ENCODE data around the gene VCL. TPM values are rescaled to one million over a fixed set of nuclear protein-coding genes. Genes with fewer than 3 reads are reported as not detected.

Gene VCL
- total RNA-seq (12.0 TPM), polyA plus RNA-seq (15.4 TPM)
- long read RNA-seq, donor 1, full-length matches to known transcripts: 1 of 1 reads
- long read RNA-seq, donor 1, partial matches to known transcripts: 0 of 1 reads
- long read RNA-seq, donor 1, other reads (novel, unspliced or antisense): 0 of 1 reads
- long read RNA-seq, donor 2: 0 reads
- long read RNA-seq, donor 3, full-length matches to known transcripts: 1 of 1 reads
- long read RNA-seq, donor 3, partial matches to known transcripts: 0 of 1 reads
- long read RNA-seq, donor 3, other reads (novel, unspliced or antisense): 0 of 1 reads
- long read RNA-seq, donor 4, full-length matches to known transcripts: 2 of 2 reads
- long read RNA-seq, donor 4, partial matches to known transcripts: 0 of 2 reads
- long read RNA-seq, donor 4, other reads (novel, unspliced or antisense): 0 of 2 reads
- long read RNA-seq, donor 5, full-length matches to known transcripts: 5 of 46 reads
- long read RNA-seq, donor 5, partial matches to known transcripts: 15 of 46 reads
- long read RNA-seq, donor 5, other reads (novel, unspliced or antisense): 26 of 46 reads
- long read RNA-seq, donor 6, full-length matches to known transcripts: 4 of 4 reads
- long read RNA-seq, donor 6, partial matches to known transcripts: 0 of 4 reads
- long read RNA-seq, donor 6, other reads (novel, unspliced or antisense): 0 of 4 reads
- long read RNA-seq, donor 7, full-length matches to known transcripts: 4 of 4 reads
- long read RNA-seq, donor 7, partial matches to known transcripts: 0 of 4 reads
- long read RNA-seq, donor 7, other reads (novel, unspliced or antisense): 0 of 4 reads
- long read RNA-seq, donor 8, full-length matches to known transcripts: 1 of 1 reads
- long read RNA-seq, donor 8, partial matches to known transcripts: 0 of 1 reads
- long read RNA-seq, donor 8, other reads (novel, unspliced or antisense): 0 of 1 reads
- long read RNA-seq, donor 9, partial matches to known transcripts: 0 of 5 reads
- long read RNA-seq, donor 9, other reads (novel, unspliced or antisense): 5 of 5 reads
- long read RNA-seq, donor 10, full-length matches to known transcripts: 4 of 10 reads
- long read RNA-seq, donor 10, partial matches to known transcripts: 0 of 10 reads
- long read RNA-seq, donor 10, other reads (novel, unspliced or antisense): 6 of 10 reads

- H3K4me3 ChIP-seq (ENCODE audit: low read length in 2 of 2): peak within 1 kb of the TSS; percentile 58 to 69
- WGBS: under 1% methylated on average over 92 of the region's 92 CpGs
- H3K4me1 ChIP-seq (ENCODE audit: control insufficient read depth in 2 of 2, insufficient read depth in 2 of 2, low read length in 2 of 2): peaks cover 0 to 9% of the 10 kb centered on the region in 2 donors
- peak within 1 kb of the TSS; percentile 67 to 80 for H3K27ac ChIP-seq (ENCODE audit: low read depth in 1 of 2, low read length in 1 of 2)
- peaks cover 4 to 11% of the 10 kb centered on the region in 2 donors for H3K27me3 ChIP-seq (ENCODE audit: control insufficient read depth in 2 of 2, insufficient read depth in 1 of 2, low read length in 1 of 2)
- no peaks in the 10 kb centered on the region for H3K9me3 ChIP-seq (ENCODE audit: control insufficient read depth in 2 of 2, insufficient read depth in 1 of 2, low read length in 1 of 2)
- peak; percentile 76 to 97 (median 91) for DNase-seq (ENCODE audit: low read depth in 6 of 9, low spot score in 9 of 9)
- no peaks in the 10 kb centered on the region for H3K36me3 ChIP-seq (ENCODE audit: control insufficient read depth in 2 of 2, insufficient read depth in 2 of 2, low read length in 1 of 2)
These were observed at the start of gene VCL for GRCh38 chr10:73997787-73998622. TSS of gene VCL (plus strand) at chr10:73998116. CDS start at chr10:73998208, 92 bp downstream.

- DNase-seq (ENCODE audit: low read depth in 6 of 9, low spot score in 9 of 9): no peak
- H3K36me3 ChIP-seq (ENCODE audit: control insufficient read depth in 2 of 2, insufficient read depth in 2 of 2, low read length in 1 of 2): no peaks in the 10 kb centered on the region
- no peak overlapping the region for H3K27ac ChIP-seq (ENCODE audit: low read depth in 1 of 2, low read length in 1 of 2)
- WGBS: 97% methylated on average over 10 of the region's 10 CpGs
- no peaks in the 10 kb centered on the region for H3K27me3 ChIP-seq (ENCODE audit: control insufficient read depth in 2 of 2, insufficient read depth in 1 of 2, low read length in 1 of 2)
- peaks cover 0 to 6% of the 10 kb centered on the region in 2 donors for H3K9me3 ChIP-seq (ENCODE audit: control insufficient read depth in 2 of 2, insufficient read depth in 1 of 2, low read length in 1 of 2)
- H3K4me3 ChIP-seq (ENCODE audit: low read length in 2 of 2): no peak overlapping the region
- H3K4me1 ChIP-seq (ENCODE audit: control insufficient read depth in 2 of 2, insufficient read depth in 2 of 2, low read length in 2 of 2): no peaks in the 10 kb centered on the region
These were observed 48.8 kb upstream of the VCL start for GRCh38 chr10:73948947-73949633.

GRCh38 chr10:73950155-73950948 is 47.6 kb upstream of the VCL start:
- peaks cover 0 to 4% of the 10 kb centered on the region in 2 donors for H3K9me3 ChIP-seq (ENCODE audit: control insufficient read depth in 2 of 2, insufficient read depth in 1 of 2, low read length in 1 of 2)
- no peak overlapping the region for H3K27ac ChIP-seq (ENCODE audit: low read depth in 1 of 2, low read length in 1 of 2)
- WGBS: 96% methylated on average over 13 of the region's 13 CpGs
- no peaks in the 10 kb centered on the region for H3K36me3 ChIP-seq (ENCODE audit: control insufficient read depth in 2 of 2, insufficient read depth in 2 of 2, low read length in 1 of 2)
- H3K27me3 ChIP-seq (ENCODE audit: control insufficient read depth in 2 of 2, insufficient read depth in 1 of 2, low read length in 1 of 2): no peaks in the 10 kb centered on the region
- DNase-seq (ENCODE audit: low read depth in 6 of 9, low spot score in 9 of 9): no peak
- H3K4me3 ChIP-seq (ENCODE audit: low read length in 2 of 2): no peak overlapping the region
- no peaks in the 10 kb centered on the region for H3K4me1 ChIP-seq (ENCODE audit: control insufficient read depth in 2 of 2, insufficient read depth in 2 of 2, low read length in 2 of 2)

GRCh38 chr10:73953665-73954064 is 44.3 kb upstream of the VCL start:
- Histone ChIP-seq H3K36me3 (ENCODE audit: control insufficient read depth in 2 of 2, insufficient read depth in 2 of 2, low read length in 1 of 2) (no peaks in the 10 kb centered on the region), H3K27ac (ENCODE audit: low read depth in 1 of 2, low read length in 1 of 2) (no peak overlapping the region), H3K4me1 (ENCODE audit: control insufficient read depth in 2 of 2, insufficient read depth in 2 of 2, low read length in 2 of 2) (peaks cover 11 to 19% of the 10 kb centered on the region in 2 donors), H3K9me3 (ENCODE audit: control insufficient read depth in 2 of 2, insufficient read depth in 1 of 2, low read length in 1 of 2) (peaks cover 0 to 4% of the 10 kb centered on the region in 2 donors), H3K4me3 (ENCODE audit: low read length in 2 of 2) (no peak overlapping the region), H3K27me3 (ENCODE audit: control insufficient read depth in 2 of 2, insufficient read depth in 1 of 2, low read length in 1 of 2) (no peaks in the 10 kb centered on the region)
- WGBS: 79% methylated on average over 1 of the region's 1 CpG
- no peak for DNase-seq (ENCODE audit: low read depth in 6 of 9, low spot score in 9 of 9)

GRCh38 chr10:73954737-73955136 is 43.2 kb upstream of the VCL start:
- DNase-seq (ENCODE audit: low read depth in 6 of 9, low spot score in 9 of 9): no peak
- Histone ChIP-seq H3K27ac (ENCODE audit: low read depth in 1 of 2, low read length in 1 of 2) (no peak overlapping the region), H3K9me3 (ENCODE audit: control insufficient read depth in 2 of 2, insufficient read depth in 1 of 2, low read length in 1 of 2) (peaks cover 0 to 4% of the 10 kb centered on the region in 2 donors), H3K36me3 (ENCODE audit: control insufficient read depth in 2 of 2, insufficient read depth in 2 of 2, low read length in 1 of 2) (no peaks in the 10 kb centered on the region), H3K27me3 (ENCODE audit: control insufficient read depth in 2 of 2, insufficient read depth in 1 of 2, low read length in 1 of 2) (no peaks in the 10 kb centered on the region), H3K4me3 (ENCODE audit: low read length in 2 of 2) (no peak overlapping the region), H3K4me1 (ENCODE audit: control insufficient read depth in 2 of 2, insufficient read depth in 2 of 2, low read length in 2 of 2) (peaks cover 11 to 24% of the 10 kb centered on the region in 2 donors)
- 96% methylated on average over 2 of the region's 2 CpGs for WGBS

- WGBS: over 99% methylated on average over 2 of the region's 2 CpGs
- no peak for DNase-seq (ENCODE audit: low read depth in 6 of 9, low spot score in 9 of 9)
- Histone ChIP-seq H3K4me1 (ENCODE audit: control insufficient read depth in 2 of 2, insufficient read depth in 2 of 2, low read length in 2 of 2) (peaks cover 11 to 24% of the 10 kb centered on the region in 2 donors), H3K4me3 (ENCODE audit: low read length in 2 of 2) (no peak overlapping the region), H3K9me3 (ENCODE audit: control insufficient read depth in 2 of 2, insufficient read depth in 1 of 2, low read length in 1 of 2) (peaks cover 0 to 4% of the 10 kb centered on the region in 2 donors), H3K36me3 (ENCODE audit: control insufficient read depth in 2 of 2, insufficient read depth in 2 of 2, low read length in 1 of 2) (no peaks in the 10 kb centered on the region), H3K27ac (ENCODE audit: low read depth in 1 of 2, low read length in 1 of 2) (no peak overlapping the region), H3K27me3 (ENCODE audit: control insufficient read depth in 2 of 2, insufficient read depth in 1 of 2, low read length in 1 of 2) (no peaks in the 10 kb centered on the region)
These were observed 42.2 kb upstream of the VCL start for GRCh38 chr10:73955719-73956118.

- Histone ChIP-seq H3K36me3 (ENCODE audit: control insufficient read depth in 2 of 2, insufficient read depth in 2 of 2, low read length in 1 of 2) (no peaks in the 10 kb centered on the region), H3K9me3 (ENCODE audit: control insufficient read depth in 2 of 2, insufficient read depth in 1 of 2, low read length in 1 of 2) (peaks cover 0 to 4% of the 10 kb centered on the region in 2 donors), H3K27ac (ENCODE audit: low read depth in 1 of 2, low read length in 1 of 2) (peak overlapping the region; percentile 57 to 64), H3K4me3 (ENCODE audit: low read length in 2 of 2) (no peak overlapping the region), H3K4me1 (ENCODE audit: control insufficient read depth in 2 of 2, insufficient read depth in 2 of 2, low read length in 2 of 2) (peaks cover 11 to 24% of the 10 kb centered on the region in 2 donors), H3K27me3 (ENCODE audit: control insufficient read depth in 2 of 2, insufficient read depth in 1 of 2, low read length in 1 of 2) (no peaks in the 10 kb centered on the region)
- DNase-seq (ENCODE audit: low read depth in 6 of 9, low spot score in 9 of 9): peak in 4 of 9 donors; percentile 19 to 65 (median 27)
- 10% methylated on average over 9 of the region's 9 CpGs for WGBS
These were observed 41.2 kb upstream of the VCL start for GRCh38 chr10:73956476-73957359.
